Glomerular visceral epithelial cell (primary cell): ENCODE measurements around the gene TPSD1.
A peak's percentile ranks its signal among the peaks of the same experiment; 100 is the strongest.
"Not testable (repeated sequence)": the region's sequence is repeated elsewhere in the genome, so short reads cannot be mapped to it uniquely, and the experiment has no call there.

Experiments used
- DNase-seq: peaks from one replicate; pipeline ENCODE4 v3.0.0-alpha.2; 2016; ENCODE audit errors: extremely low spot score

The TPSD1 gene

GRCh38 chr16:1262846-1263221 lies 7.0 kb downstream of the TPSD1 start:
- no peak for DNase-seq

DNA sequence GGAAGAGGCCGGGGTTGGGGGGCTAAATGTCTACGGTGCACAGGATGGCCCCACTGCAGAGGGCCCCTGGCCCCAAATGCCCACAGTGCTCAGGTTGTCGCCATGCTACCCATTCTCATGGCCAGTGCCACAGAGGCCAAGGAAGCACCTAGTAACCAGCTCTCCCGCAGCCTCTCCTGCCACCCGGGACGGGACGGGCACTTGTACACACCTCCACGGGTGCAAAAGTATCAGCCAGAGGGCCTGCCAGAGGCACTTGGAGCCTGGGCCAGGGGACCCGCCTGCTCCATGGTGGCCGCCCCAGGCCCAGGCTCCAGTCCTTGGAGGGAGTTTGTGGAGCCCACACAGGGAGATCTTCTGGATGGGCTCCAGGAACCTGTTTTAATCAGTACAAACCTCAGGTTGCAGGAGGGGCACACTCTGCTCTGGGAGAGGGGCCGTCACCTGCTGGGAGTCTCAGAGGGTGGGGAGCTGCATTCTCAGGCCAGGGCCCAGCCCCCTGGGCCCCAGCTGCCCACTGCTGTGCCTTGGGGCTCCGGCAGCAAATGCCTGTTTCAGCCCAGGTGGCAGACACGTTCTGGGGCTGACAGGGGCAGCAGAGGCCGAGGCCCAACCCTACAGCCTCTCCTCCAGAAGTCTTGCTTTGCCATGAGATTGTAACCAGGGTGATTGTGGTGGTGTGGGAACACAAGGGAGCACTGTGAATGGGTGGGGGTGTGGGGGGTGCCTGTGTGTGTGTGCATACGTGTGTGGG lies 7.9 kb downstream of the TPSD1 start:
- no peak for DNase-seq

DNA sequence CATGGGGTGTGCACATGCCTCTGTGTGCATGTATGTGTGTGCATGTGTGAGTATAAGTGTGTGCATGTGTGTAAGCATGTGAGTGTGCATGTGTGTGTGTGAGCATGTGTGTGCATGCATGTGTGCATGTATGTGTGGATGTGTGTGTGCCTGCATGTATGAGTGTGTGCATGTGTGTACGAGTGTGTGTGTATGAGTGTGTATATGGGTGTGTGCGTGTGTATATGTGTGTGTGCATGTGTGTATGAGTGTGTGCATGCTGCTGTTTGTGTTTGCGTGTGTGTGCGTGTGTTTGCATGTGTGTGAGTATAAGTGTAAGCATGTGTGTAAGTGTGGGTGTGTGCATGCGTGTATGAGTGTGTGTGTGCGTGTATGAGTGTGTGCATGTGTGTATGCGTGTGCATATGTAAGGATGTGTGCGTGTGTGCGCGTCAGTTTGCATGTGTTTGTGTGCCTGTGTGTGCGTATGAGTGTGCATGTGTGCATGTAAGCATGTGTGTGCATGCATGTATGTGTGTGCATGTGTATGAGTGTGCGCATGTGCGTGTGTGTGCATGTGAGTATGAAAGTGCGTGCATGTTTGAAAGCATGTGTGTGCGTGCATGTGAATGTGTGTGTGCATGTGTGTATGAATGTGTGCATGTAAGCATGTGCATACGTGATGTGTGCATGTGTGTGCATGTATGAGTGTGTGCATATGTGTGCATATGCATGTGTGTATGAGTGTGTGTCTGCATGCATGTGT lies 8.6 kb downstream of the TPSD1 start:
- DNase-seq = no peak

- DNase-seq = no peak
Measured at GRCh38 chr16:1265090-1265630, 9.3 kb downstream of the TPSD1 start.

- no peak for DNase-seq
Measured at GRCh38 chr16:1265826-1266225, 10.0 kb downstream of the TPSD1 start.

DNA sequence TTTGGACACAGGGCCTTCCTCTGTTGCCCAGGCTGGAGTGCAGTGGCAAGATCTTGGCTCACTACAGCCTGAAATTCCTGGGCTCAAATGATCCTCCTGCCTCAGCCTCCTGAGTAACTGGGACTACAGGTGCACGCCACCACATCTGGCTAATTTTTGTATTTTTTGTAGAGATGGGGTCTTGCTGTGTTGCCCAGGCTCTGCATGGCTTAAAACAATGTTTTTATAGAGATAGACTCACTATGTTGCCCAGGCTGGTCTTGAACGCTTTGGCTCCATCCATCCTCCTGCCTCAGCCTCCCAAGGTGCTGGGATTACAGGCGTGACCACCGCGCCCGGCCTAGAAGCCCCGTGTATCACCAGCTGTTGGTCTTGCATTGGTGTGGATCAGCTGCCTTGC lies 13.5 kb downstream of the TPSD1 start:
- not testable (repeated sequence) for DNase-seq

GRCh38 chr16:1271380-1271723 lies 15.5 kb downstream of the TPSD1 start:
- DNase-seq = no peak

- DNase-seq = peak; percentile 45
Measured at GRCh38 chr16:1271724-1272413, 16.0 kb downstream of the TPSD1 start.

GRCh38 chr16:1272453-1273198 lies 16.8 kb downstream of the TPSD1 start:
- no peak for DNase-seq

- no peak for DNase-seq
Measured at GRCh38 chr16:1273816-1274215, 17.9 kb downstream of the TPSD1 start.

- DNase-seq = no peak
Measured at GRCh38 chr16:1274767-1275166, 18.9 kb downstream of the TPSD1 start.

DNA sequence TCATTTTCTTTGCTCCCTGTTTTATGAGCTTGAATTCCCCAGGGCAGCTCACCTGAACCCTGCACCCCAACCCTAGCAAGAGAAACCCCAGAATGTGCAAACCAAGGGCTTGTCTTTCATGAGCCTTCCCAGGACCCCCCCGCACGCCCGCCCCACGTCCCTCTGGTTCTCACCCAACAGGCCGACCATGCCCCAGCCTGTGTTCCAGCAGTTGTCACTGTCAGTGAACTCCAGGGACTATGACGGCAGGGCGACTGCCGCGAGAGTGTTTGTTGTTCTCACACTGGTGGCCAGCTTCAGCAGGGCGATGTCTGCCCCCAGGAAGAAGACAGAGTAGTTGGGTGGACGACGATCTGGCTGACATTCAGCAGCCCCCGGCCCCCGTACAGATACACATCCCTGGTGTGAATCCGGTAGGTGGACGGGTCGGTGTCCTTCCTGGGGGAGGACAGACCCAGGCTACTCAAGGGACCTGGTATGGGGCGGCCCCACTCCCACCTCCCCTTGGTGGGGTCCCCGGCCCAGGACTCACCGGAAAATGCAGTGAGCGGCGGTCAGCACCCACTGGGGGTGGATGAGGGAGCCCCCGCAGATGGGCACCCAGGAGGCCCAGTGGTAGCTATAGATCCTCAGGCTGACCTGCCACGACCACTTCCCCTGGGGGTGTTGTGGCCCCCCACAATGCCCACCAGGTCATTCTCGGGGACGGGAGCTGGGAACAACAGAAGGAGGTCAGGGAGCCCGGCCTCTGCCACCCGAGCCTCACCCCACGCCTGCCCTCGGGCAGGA lies 20.1 kb downstream of the TPSD1 start:
- no peak for DNase-seq

GRCh38 chr16:1276580-1276878 lies 20.7 kb downstream of the TPSD1 start:
- DNase-seq = no peak

DNA sequence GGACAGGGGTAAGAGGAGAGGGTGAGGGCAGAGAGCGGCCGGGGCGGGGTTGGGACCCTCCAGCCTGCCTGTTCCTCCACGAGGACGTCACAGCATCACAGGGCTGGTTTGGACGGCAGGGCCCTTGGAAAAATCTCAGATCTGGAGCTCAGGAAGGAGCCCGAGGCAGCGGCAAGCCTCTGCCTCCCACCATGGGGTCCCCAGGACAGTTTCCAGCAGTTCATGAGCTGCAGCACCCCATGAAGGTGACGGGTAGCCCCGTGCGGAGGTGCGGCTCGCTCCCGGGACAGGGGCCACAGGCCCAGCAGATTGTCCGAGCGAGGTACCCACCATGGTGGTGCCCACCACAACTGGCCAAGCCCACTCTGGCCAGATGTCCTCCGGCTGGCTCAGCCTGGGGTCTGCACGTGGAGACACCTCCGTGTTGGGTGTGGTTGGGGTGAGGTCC lies 21.3 kb downstream of the TPSD1 start:
- no peak for DNase-seq

- DNase-seq = no peak
Measured at GRCh38 chr16:1277617-1278282, 21.9 kb downstream of the TPSD1 start.

DNA sequence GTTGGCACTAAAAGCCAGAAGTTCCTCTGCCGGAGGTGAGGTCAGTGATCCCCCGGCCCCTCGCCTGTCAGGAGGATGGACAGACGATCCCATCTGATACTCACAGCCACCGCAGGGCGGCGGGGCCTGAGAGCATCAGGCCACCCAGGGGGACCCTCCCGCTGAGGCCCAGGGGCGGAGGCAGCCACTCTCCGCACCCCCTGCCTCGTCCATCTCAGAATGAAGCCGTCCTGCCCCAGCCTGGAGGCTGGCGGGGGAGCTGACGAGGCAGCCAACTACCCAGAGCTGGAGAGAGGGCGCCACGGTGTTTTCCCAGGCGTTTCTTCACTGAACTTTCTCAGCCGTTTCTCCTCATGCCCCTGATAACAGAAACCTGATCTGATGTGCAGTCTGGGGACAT lies 22.6 kb downstream of the TPSD1 start:
- DNase-seq = no peak

- no peak for DNase-seq
Measured at GRCh38 chr16:1279081-1279944, 23.4 kb downstream of the TPSD1 start.

GRCh38 chr16:1279945-1280589 lies 24.2 kb downstream of the TPSD1 start:
- no peak for DNase-seq

DNA sequence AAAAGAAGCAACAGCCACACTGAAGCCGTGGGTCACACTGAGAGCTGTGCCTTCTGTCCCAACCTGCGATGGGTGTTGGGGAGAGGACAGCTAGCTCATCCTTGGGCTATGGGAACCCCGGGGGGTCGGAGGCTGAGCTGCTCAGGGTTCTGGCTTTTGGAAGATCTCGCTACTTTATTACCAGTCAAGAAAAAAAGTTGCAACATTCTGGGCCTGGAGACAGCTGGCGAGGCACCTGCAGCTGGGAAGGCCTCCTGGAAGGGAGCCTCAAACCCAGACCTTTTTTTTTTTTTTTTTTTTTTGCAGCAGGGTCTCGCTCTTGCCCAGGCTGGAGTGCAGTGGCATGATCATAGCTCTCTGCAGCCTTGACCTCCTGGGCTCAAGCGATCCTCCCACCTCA lies 24.9 kb downstream of the TPSD1 start:
- DNase-seq = no peak
